HEK293T (cell line): ENCODE results near the gene PEAK1.

ENCODE experiments used
- ARNT ChIP-seq: fragments of 450-650 bp; IDR thresholded peaks from 2 replicates; pipeline ENCODE4 v1.6.1; 2017; ENCODE audit warnings: mild to moderate bottlenecking
- BHLHE40 ChIP-seq: fragments of 450-650 bp; IDR thresholded peaks from 2 replicates; pipeline ENCODE4 v1.6.1; 2016; ENCODE audit warnings: mild to moderate bottlenecking, moderate library complexity, borderline replicate concordance
- FOXA1 ChIP-seq: fragments of 450-650 bp; IDR thresholded peaks from 2 replicates; pipeline ENCODE4 v1.6.1; 2016; ENCODE audit warnings: mild to moderate bottlenecking
- FOXK2 ChIP-seq: fragments of 450-650 bp; IDR thresholded peaks from 2 replicates; pipeline ENCODE4 v1.6.1; 2016; ENCODE audit warnings: mild to moderate bottlenecking
- FOXM1 ChIP-seq: fragments of 450-650 bp; IDR thresholded peaks from 2 replicates; pipeline ENCODE4 v1.6.1; 2017; ENCODE audit warnings: mild to moderate bottlenecking, borderline replicate concordance
- HDGF ChIP-seq: fragments of 450-650 bp; IDR thresholded peaks from 2 replicates; pipeline ENCODE4 v1.6.1; 2017; ENCODE audit warnings: antibody characterized with exemption, borderline replicate concordance
- L3MBTL2 ChIP-seq: fragments of 450-650 bp; conservative IDR thresholded peaks from 2 replicates; pipeline ENCODE4 v1.6.1; 2016; ENCODE audit warnings: mild to moderate bottlenecking
- NFRKB ChIP-seq: fragments of 450-650 bp; IDR thresholded peaks from 2 replicates; pipeline ENCODE4 v1.6.1; 2016; ENCODE audit warnings: mild to moderate bottlenecking, moderate library complexity
- SP1 ChIP-seq: fragments of 450-650 bp; IDR thresholded peaks from 2 replicates; pipeline ENCODE4 v1.6.1; 2017
- SUZ12 ChIP-seq: fragments of 450-650 bp; IDR thresholded peaks from 2 replicates; pipeline ENCODE4 v1.6.1; 2016; ENCODE audit warnings: mild to moderate bottlenecking
- TARDBP ChIP-seq: fragments of 450-650 bp; IDR thresholded peaks from 2 replicates; pipeline ENCODE4 v1.6.1; 2016

DNA sequence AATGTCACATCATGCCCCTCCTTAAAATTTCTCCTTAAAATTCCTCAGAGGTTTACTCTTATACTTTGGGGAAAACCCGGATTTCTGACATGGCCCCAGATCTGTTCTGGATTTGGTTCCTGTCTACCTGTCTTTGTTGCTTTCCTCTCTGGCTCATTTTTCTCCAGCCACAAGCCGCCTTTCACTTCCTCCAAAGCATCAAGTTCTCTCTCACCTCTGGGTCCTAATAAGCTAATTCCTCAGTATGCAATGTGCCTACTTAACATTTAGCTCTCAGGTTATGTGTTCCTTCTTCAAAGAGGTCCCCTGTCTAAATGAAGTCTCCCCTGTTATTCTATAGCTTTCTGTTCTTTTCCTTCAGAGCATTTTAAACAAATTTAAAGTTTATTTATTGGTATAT lies 16.9 kb upstream of the PEAK1 start:
- TF ChIP-seq HDGF (no peak), TARDBP (no peak), FOXA1 (no peak), FOXK2 (no peak), FOXM1 (no peak), SP1 (no peak), SUZ12 (no peak), BHLHE40 (no peak), NFRKB (no peak), L3MBTL2 (no peak), ARNT (no peak)
